GM12878 (cell line): ENCODE results near the gene MBD5. TPM values are rescaled to one million over a fixed set of nuclear protein-coding genes. Genes with fewer than 3 reads are reported as not detected.

Experiments
- ATAC-seq: fragments of 200-7000 bp; cut with Tn5 transposase; 3 replicates; pipeline ENCODE4 v1.9.1; 2020; ENCODE audit warnings: mild to moderate bottlenecking, moderate library complexity
- BruUV-seq: library from RNA; stranded (reverse); fragments of 400-500 nt; replicated peaks from 2 replicates; lab custom pipeline; 2021; lab: Mats Ljungman, UMichigan
- CTCF ChIA-PET: fragments of 300-600 bp; sonication (Branson Sonifier 250); formaldehyde crosslinking; extraction: SDS; loops from one replicate; lab custom pipeline; 2021; ENCODE audit warnings: inconsistent platforms; lab: Yijun Ruan, JAX
- POLR2A ChIA-PET: fragments of 350-600 bp; formaldehyde crosslinking; extraction: SDS; loops from one replicate; lab custom pipeline; 2021; ENCODE audit warnings: inconsistent platforms; lab: Charles Lee
- RAD21 ChIA-PET: fragments of 300-600 bp; sonication (Branson Sonifier 250); formaldehyde crosslinking; loops from one replicate; lab custom pipeline; 2023; ENCODE audit warnings: antibody characterized with exemption; ENCODE audit not compliant: unreplicated experiment; lab: Charles Lee
- SMC1A ChIA-PET: fragments of 300-600 bp; sonication (Branson Sonifier 250); formaldehyde crosslinking; loops from one replicate; lab custom pipeline; 2023; ENCODE audit not compliant: unreplicated experiment, uncharacterized antibody; lab: Charles Lee
- DNase-seq: peaks from one replicate; pipeline ENCODE4 v3.0.0-alpha.2; 2011; ENCODE audit warnings: low read depth, low spot score
- FAIRE-seq: peaks from 3 replicates; lab custom pipeline; 2011; peaks lifted over from hg19 to GRCh38; lab: Jason Lieb, UNC
- H2AFZ ChIP-seq: 2 replicates; pipeline ENCODE4 v1.6.0; 2011; ENCODE audit warnings: low read depth, low read length, control low read depth; ENCODE audit not compliant: control insufficient read depth
- H3K27ac ChIP-seq: 2 replicates; pipeline ENCODE4 v1.5.1; 2011; ENCODE audit warnings: control low read depth; ENCODE audit not compliant: control insufficient read depth, insufficient read depth
- H3K27me3 ChIP-seq, 2 experiments: replicated peaks in 1 of 2; 2 replicates each; pipeline versions ENCODE4 v1.6.0 to v1.6.1; 2011; ENCODE audit warnings: low read length in 1 of 2; ENCODE audit not compliant: control insufficient read depth in 2 of 2, insufficient read depth in 2 of 2
- H3K36me3 ChIP-seq, 2 experiments: 2 replicates each; pipeline ENCODE4 v1.5.1; 2011; ENCODE audit warnings: low read length in 1 of 2; ENCODE audit not compliant: control insufficient read depth in 2 of 2, insufficient read depth in 2 of 2
- H3K4me1 ChIP-seq: 2 replicates; pipeline ENCODE4 v1.6.1; 2011; ENCODE audit warnings: mild to moderate bottlenecking, low read length, moderate library complexity, mixed read lengths; ENCODE audit not compliant: control insufficient read depth, insufficient read depth
- H3K4me2 ChIP-seq: 2 replicates; pipeline ENCODE4 v1.6.0; 2011; ENCODE audit warnings: control low read depth; ENCODE audit not compliant: control insufficient read depth, insufficient read depth
- H3K4me3 ChIP-seq: fragments of 200-600 bp; sonication (generic); 2 replicates; pipeline ENCODE4 v1.5.1; 2016
- H3K79me2 ChIP-seq: 2 replicates; pipeline ENCODE4 v1.6.0; 2011; ENCODE audit warnings: low read length; ENCODE audit not compliant: control insufficient read depth, insufficient read depth
- H3K9ac ChIP-seq: 2 replicates; pipeline ENCODE4 v1.8.0; 2011; ENCODE audit warnings: low read length, control low read depth, mixed read lengths; ENCODE audit not compliant: control insufficient read depth, insufficient read depth
- H3K9me3 ChIP-seq: replicated peaks from 3 replicates; pipeline ENCODE4 v1.5.1; 2011; ENCODE audit warnings: mild to moderate bottlenecking, low read length; ENCODE audit not compliant: control insufficient read depth, insufficient read depth
- H4K20me1 ChIP-seq: 2 replicates; pipeline ENCODE4 v1.6.0; 2011; ENCODE audit not compliant: control insufficient read depth, insufficient read depth
- BCLAF1 ChIP-seq: fragments of 450-650 bp; IDR thresholded peaks from 2 replicates; pipeline ENCODE4 v1.6.1; 2017; ENCODE audit warnings: antibody characterized with exemption, mild to moderate bottlenecking, moderate library complexity
- BRCA1 ChIP-seq: IDR thresholded peaks from 2 replicates; pipeline ENCODE4 v1.6.1; 2011; ENCODE audit warnings: low read depth, low read length, improper control_type of control experiment
- IRF5 ChIP-seq: fragments of 450-650 bp; IDR thresholded peaks from 2 replicates; pipeline ENCODE4 v1.6.1; 2017; ENCODE audit warnings: borderline replicate concordance
- KAT2A ChIP-seq: conservative IDR thresholded peaks from 2 replicates; pipeline ENCODE4 v1.6.1; 2011; ENCODE audit warnings: low read depth, low read length; ENCODE audit not compliant: control insufficient read depth
- KLF5 ChIP-seq: fragments of 450-650 bp; IDR thresholded peaks from 2 replicates; pipeline ENCODE4 v1.6.1; 2014; ENCODE audit warnings: mild to moderate bottlenecking; ENCODE audit not compliant: partially characterized antibody
- MEF2B ChIP-seq: fragments of 450-650 bp; IDR thresholded peaks from 2 replicates; pipeline ENCODE4 v1.6.1; 2018; ENCODE audit warnings: mild to moderate bottlenecking, moderate library complexity; ENCODE audit not compliant: partially characterized antibody, poor library complexity, severe bottlenecking
- MTA3 ChIP-seq: IDR thresholded peaks from 2 replicates; pipeline ENCODE4 v1.6.1; 2012; ENCODE audit warnings: low read length, inconsistent platforms, borderline replicate concordance
- NFYA ChIP-seq: IDR thresholded peaks from 2 replicates; pipeline ENCODE4 v1.6.1; 2011; ENCODE audit warnings: low read depth, mild to moderate bottlenecking, low read length, improper control_type of control experiment, borderline replicate concordance
- NR2C1 ChIP-seq: fragments of 450-650 bp; IDR thresholded peaks from 2 replicates; pipeline ENCODE4 v1.6.1; 2017; ENCODE audit warnings: antibody characterized with exemption, mild to moderate bottlenecking, moderate library complexity
- RAD51 ChIP-seq: fragments of 450-650 bp; IDR thresholded peaks from 2 replicates; pipeline ENCODE4 v1.6.1; 2016; ENCODE audit warnings: moderate library complexity, mild to moderate bottlenecking, inconsistent platforms
- RCOR1 ChIP-seq: conservative IDR thresholded peaks from 2 replicates; pipeline ENCODE4 v1.6.1; 2012; ENCODE audit warnings: low read depth, low read length, improper control_type of control experiment
- RUNX3 ChIP-seq: IDR thresholded peaks from 2 replicates; pipeline ENCODE4 v1.6.1; 2012; ENCODE audit warnings: low read length, inconsistent platforms
- SMC3 ChIP-seq: IDR thresholded peaks from 2 replicates; pipeline ENCODE4 v1.6.1; 2011; ENCODE audit warnings: low read length, improper control_type of control experiment, borderline replicate concordance
- SPI1 ChIP-seq: IDR thresholded peaks from 2 replicates; pipeline ENCODE4 v1.6.1; 2011; ENCODE audit warnings: low read depth, mild to moderate bottlenecking, low read length, moderate library complexity, borderline replicate concordance; ENCODE audit not compliant: insufficient read depth
- YBX1 ChIP-seq: fragments of 450-650 bp; IDR thresholded peaks from 2 replicates; pipeline ENCODE4 v1.6.1; 2016; ENCODE audit warnings: antibody characterized with exemption
- in situ Hi-C: fragments of 300-500 bp; cut with MboI; formaldehyde crosslinking; loops from 9 replicates; pipeline ENCODE4 v1.14.3; 2018; ENCODE audit warnings: mixed read lengths
- intact Hi-C: fragments of 100-400 bp; cut with micrococcal nuclease; formaldehyde crosslinking; loops from one replicate; pipeline ENCODE4 v1.14.2; 2022; ENCODE audit not compliant: unreplicated experiment
- polyA plus RNA-seq, 11 experiments: library from polyadenylated mRNA; depleted of rRNA in 4 of 11; unstranded in 6 of 11; stranded (reverse) in 5 of 11; fragments of >200 nt; fragmentation: Nextera tagmentation in 4 of 11; fragmentation: Illumina TruSeq in 1 of 11; extraction: Ambion mirVana in 4 of 11; extraction: Trizol in 1 of 11; gene quantifications; 1 replicate in 1 of 11; 2 replicates in 10 of 11; pipeline versions ENCODE4 v1.2.1 to v1.2.3, GENCODE V29; 2011 to 2016; ENCODE audit warnings: inconsistent platforms in 2 of 11, missing spikeins in 2 of 11, low read depth in 1 of 11
- total RNA-seq, 4 experiments: library from RNA; depleted of rRNA in 3 of 4; stranded (reverse); fragments of >200 nt in 3 of 4; fragmentation: Illumina TruSeq in 1 of 4; extraction: Trizol in 1 of 4; gene quantifications; 2 replicates each; pipeline versions ENCODE4 v1.2.1 to v1.2.3, GENCODE V29; 2013 to 2021
- TF ChIP-seq, protein P1 (sequence below): fragments of 450-650 bp; IDR thresholded peaks from 2 replicates; pipeline ENCODE4 v1.6.1; 2016; ENCODE audit warnings: mild to moderate bottlenecking
- TF ChIP-seq, protein P2 (sequence below): fragments of 150-350 bp; IDR thresholded peaks from 2 replicates; pipeline ENCODE4 v1.6.1; 2016; ENCODE audit warnings: low read depth, low read length

MBD5 gene
- total and polyA plus RNA-seq, 10 of the 15 experiments (the other 5 are each of a cell fraction or from before 2014, with no cell fraction given) = 7.4 to 58.0 (median 21.2) TPM

GRCh38 chr2:148031152-148031551, 10.3 kb downstream of the MBD5 start:
- ATAC-seq = no peak
- Histone ChIP-seq H3K9ac (no peak overlapping the region), H3K27ac (no peak overlapping the region), H3K4me2 (no peak overlapping the region), H3K27me3 (no peaks in the 10 kb centered on the region), H3K36me3 (no peaks in the 10 kb centered on the region; a peak in 1 of 4 replicates), H3K4me1 (no peaks in the 10 kb centered on the region), H3K4me3 (no peak overlapping the region), H4K20me1 (no peaks in the 10 kb centered on the region), H3K9me3 (peaks cover 3% of the 10 kb centered on the region; the same call in 1 of the 3 replicates), H2AFZ (no peak overlapping the region), H3K79me2 (peaks cover 29% of the 10 kb centered on the region)
- ChIA-PET RAD21 (interaction anchor here (1.2 to 3.2 kb wide), 3 partner anchors 9 to 11 kb away, joined by 4 to 22 read pairs (median 4); no protein-coding TSS in a partner anchor), POLR2A (interaction anchor here (0.8 to 6.1 kb wide), 3 partner anchors 10 to 12 kb away, joined by 4 to 40 read pairs (median 5); partner anchors contain the start of genes MBD5 and ORC4), SMC1A (interaction anchor here (0.6 to 17.7 kb wide), 6 partner anchors 8 to 316 kb away, joined by 3 to 177 read pairs (median 26); partner anchors contain the start of genes MBD5 and ORC4), CTCF (interaction anchor here (1.5 to 3.2 kb wide), 4 partner anchors 8 to 478 kb away, joined by 3 to 15 read pairs (median 8); partner anchors contain the start of genes MBD5 and ORC4)
- FAIRE-seq = no peak
- in situ Hi-C loops (no loop called here), intact Hi-C loops (no loop called here)
- no peak for DNase-seq
- no TSS peak for BruUV-seq
- no peak for TF ChIP-seq SMC3
- TF ChIP-seq, protein P1, sequence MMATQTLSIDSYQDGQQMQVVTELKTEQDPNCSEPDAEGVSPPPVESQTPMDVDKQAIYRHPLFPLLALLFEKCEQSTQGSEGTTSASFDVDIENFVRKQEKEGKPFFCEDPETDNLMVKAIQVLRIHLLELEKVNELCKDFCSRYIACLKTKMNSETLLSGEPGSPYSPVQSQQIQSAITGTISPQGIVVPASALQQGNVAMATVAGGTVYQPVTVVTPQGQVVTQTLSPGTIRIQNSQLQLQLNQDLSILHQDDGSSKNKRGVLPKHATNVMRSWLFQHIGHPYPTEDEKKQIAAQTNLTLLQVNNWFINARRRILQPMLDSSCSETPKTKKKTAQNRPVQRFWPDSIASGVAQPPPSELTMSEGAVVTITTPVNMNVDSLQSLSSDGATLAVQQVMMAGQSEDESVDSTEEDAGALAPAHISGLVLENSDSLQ = no peak
- TF ChIP-seq KAT2A = no peak
- TF ChIP-seq BCLAF1 = no peak
- TF ChIP-seq, protein P2, sequence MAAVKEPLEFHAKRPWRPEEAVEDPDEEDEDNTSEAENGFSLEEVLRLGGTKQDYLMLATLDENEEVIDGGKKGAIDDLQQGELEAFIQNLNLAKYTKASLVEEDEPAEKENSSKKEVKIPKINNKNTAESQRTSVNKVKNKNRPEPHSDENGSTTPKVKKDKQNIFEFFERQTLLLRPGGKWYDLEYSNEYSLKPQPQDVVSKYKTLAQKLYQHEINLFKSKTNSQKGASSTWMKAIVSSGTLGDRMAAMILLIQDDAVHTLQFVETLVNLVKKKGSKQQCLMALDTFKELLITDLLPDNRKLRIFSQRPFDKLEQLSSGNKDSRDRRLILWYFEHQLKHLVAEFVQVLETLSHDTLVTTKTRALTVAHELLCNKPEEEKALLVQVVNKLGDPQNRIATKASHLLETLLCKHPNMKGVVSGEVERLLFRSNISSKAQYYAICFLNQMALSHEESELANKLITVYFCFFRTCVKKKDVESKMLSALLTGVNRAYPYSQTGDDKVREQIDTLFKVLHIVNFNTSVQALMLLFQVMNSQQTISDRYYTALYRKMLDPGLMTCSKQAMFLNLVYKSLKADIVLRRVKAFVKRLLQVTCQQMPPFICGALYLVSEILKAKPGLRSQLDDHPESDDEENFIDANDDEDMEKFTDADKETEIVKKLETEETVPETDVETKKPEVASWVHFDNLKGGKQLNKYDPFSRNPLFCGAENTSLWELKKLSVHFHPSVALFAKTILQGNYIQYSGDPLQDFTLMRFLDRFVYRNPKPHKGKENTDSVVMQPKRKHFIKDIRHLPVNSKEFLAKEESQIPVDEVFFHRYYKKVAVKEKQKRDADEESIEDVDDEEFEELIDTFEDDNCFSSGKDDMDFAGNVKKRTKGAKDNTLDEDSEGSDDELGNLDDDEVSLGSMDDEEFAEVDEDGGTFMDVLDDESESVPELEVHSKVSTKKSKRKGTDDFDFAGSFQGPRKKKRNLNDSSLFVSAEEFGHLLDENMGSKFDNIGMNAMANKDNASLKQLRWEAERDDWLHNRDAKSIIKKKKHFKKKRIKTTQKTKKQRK = no peak
- no peak for TF ChIP-seq RUNX3
- no peak for TF ChIP-seq RCOR1
- no peak for TF ChIP-seq YBX1
- no peak for TF ChIP-seq NFYA
- TF ChIP-seq NR2C1 = no peak
- no peak for TF ChIP-seq BRCA1
- TF ChIP-seq MTA3 = no peak
- no peak for TF ChIP-seq MEF2B
- no peak for TF ChIP-seq RAD51
- no peak for TF ChIP-seq SPI1
- no peak for TF ChIP-seq IRF5
- no peak for TF ChIP-seq KLF5
